ENCODE data around the gene GNAZ. TPM values are rescaled to one million over a fixed set of nuclear protein-coding genes. Genes with fewer than 3 reads are reported as not detected.

Gene GNAZ
- polyA plus RNA-seq, 1 donor = 4.7 TPM

DNA sequence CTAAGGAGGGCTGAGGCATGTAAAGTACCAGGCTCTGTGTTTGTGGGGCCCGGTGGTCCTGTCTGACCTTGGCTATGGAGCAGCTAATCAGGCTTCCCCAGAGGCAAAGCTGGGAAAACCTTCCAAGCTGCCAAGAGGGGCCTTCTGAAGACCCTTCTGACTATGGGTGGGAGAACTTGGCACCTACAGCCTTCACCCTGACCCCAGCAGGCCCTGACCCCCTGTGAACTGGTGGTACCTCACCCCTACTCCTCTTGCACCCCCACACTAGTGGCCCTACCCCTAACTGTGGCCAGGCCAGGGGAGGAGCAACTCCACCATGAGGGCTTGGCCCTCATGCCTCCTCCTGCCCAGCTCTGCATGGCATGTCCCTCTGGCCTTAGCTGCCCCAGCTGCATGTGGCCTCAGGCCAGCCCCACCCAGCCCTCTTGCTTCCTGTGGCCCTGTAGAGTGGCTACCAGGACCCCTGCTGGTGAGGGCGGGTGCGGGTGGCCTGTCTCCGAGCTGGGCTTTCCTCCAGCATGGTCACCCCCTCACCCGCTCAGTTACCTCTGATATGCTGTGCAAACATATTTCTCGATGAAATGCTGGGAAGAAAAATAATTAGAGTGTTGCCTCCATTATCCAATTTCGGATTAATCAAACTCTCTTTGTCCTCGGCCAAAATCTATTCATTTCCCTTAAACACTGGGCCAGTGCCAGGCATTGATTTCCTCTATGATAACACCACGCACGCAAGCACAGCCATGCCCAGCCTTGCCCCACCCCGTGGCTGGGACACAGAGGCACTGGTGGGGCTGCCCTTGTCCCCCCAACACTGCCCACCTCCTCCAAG lies 7.5 kb downstream of the GNAZ start:
- no peak for DNase-seq

GRCh38 chr22:23078462-23078787 lies 8.1 kb downstream of the GNAZ start:
- no peak for DNase-seq

GRCh38 chr22:23079240-23079768 lies 9.0 kb downstream of the GNAZ start:
- DNase-seq = no peak

DNA sequence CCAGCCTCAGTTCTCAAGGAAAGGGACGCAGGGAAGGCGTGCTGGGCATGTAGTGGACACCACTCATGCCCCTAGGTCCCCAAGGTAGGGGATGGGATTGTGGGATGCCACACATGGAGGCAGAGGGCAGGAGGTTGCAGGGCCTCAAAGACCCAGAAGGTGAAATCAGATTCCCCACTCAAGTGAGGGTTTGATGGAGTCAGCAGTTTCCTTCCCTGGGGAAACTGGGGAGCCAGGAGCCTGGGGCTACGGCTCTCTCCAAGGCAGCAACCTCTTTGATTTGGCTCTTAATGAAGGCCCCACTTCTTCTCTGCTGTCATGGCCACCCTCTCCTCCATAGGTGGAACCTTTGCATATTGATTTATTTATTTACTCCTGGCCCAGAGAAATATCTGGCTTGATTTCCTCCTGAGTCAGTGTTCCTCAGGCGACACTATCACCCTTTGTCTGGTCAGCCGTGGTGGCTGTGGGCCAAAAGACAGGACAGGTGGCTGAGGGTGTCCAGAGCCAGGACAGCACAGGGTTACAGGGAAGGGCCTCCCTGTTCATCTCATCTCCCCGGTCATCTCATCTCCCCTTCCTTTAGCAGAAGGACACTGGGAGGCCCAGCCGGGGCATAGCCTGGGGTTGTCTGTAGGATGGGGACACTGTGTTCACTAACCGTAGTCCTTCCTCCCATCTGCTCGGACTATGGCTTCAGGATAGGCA lies 9.6 kb downstream of the GNAZ start:
- DNase-seq = no peak

DNA sequence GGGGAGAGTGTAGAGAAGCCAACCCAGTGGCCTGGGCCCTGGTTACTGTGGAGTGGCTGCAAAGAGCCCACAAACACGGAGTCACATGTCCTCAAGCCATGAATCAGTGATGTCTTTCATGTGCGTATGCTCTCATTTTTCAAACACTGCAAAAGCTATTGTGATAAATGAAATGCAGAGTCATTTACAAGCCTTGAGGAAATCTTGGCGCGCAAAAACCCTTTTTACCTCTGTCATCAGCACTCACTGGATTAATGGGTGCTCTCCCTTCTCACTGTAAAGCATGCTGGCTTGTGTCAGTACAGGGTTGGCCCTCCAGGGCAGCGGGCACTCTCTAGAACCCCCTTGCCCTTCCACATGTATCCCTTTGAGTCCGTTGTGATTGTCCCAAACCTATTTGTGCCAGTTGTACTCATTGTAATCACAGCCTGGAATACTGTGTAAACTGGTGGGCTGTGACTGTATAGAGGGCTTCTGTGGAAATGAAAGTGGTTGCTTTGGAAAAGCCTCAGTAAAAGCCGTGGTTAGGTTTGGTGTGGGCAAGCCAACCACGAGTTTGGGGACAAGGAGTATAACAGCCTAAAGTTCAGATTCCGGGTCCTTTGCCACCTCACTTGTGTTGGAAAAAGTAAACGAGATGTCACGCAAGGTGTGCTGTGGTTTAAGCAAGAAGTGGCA lies 10.4 kb downstream of the GNAZ start:
- no peak for DNase-seq

- no peak for DNase-seq
Observed at GRCh38 chr22:23082534-23083314, 12.4 kb downstream of the GNAZ start.

GRCh38 chr22:23083315-23084021 lies 13.1 kb downstream of the GNAZ start:
- DNase-seq = no peak

- DNase-seq = no peak
Observed at GRCh38 chr22:23084453-23085350, 14.4 kb downstream of the GNAZ start.

DNA sequence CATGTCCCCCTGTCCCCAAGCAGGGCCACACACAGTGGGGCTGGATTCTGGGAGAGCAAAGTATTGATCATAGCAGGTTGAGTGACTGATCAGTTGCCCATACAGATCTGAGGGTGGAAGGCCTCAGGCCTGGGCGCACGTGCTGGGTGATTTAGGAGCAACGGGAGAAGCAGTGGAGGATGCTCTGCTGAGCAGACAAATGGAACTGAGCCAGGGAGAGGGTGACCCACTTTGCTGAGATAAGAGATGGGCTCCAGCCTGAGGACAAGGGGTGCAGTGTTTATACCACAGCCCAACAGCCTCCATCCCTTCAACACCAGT lies 15.0 kb downstream of the GNAZ start:
- DNase-seq = no peak

GRCh38 chr22:23085785-23086184 lies 15.5 kb downstream of the GNAZ start:
- no peak for DNase-seq

DNA sequence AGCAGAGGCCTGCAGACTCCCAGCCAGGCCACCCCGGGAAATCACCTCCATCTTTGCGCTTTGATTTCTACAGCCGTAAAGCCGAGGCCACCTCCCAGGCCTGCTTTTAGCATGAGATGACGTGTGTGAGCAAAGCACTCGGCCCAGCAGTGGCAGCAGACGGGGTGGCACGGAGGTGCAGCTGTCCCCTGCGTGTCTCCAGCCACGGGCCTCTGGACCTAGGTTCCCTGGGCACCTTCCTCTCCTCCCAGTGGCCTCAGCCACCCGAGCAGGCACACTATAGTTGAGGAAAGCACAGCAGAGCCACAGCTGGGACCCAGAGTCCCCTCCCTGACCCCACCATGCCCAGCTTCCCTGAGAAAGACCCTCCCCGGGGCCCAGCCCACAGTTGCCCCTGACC lies 15.9 kb downstream of the GNAZ start:
- DNase-seq = no peak

DNA sequence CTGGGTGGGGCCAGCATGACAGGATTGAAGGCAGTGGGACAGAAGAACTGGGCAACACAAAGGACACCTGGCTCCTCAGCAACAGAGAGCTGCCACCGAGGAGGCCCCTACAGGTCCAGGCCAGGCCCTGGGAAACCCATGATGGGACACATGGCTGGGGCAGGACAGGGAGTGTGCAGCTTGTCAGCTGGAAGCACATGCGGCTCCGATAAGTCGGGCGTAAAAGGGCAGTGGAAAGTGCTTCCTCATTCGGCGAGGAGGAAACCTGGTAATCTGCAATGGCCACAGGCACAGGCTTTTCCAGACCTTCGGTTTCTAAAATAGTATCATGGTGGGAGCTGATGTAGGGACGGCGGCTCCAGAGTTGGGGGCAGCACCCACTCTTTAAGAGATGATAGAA lies 16.5 kb downstream of the GNAZ start:
- no peak for DNase-seq

GRCh38 chr22:23088199-23088604 lies 17.9 kb downstream of the GNAZ start:
- DNase-seq = no peak

DNA sequence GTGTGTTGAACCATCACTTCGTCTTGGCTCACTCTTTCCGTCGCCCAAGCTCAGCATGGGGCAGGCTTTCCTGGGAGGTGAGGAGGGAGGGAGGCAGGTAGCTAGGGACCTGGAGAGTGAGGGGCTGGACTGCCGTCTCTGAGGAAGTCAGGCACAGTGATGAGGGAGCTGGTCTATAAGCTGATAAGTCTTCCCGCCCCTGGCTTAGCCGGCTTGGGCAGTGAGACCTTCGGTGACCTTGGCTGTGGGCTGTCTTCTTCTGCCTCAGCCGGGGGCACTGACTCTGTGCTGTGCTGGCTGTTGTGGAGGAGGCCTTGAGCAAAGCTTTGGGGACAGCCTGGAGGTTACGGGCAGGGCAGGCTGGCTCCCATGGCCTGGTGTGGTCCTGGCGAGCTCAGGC lies 18.7 kb downstream of the GNAZ start:
- no peak for DNase-seq

GRCh38 chr22:23089633-23090456 lies 19.5 kb downstream of the GNAZ start:
- no peak for DNase-seq

DNA sequence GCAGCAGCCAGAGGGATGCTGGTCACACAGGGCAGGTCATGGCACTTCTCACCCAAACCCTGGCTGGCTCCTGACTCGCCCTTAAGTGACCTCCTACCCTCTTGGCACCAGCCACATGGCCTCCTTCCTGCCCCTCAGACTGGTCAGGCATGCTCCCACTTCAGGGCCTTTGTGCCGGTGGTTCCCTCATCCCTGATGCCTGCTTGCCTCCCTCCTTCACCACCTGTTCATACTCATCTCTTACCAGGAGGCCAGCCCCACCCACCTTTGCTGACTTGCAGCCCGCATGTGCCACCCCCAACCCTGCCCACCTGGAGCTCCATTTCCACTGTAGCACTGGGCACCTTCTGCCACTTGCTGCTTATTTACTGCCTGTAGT lies 20.1 kb downstream of the GNAZ start:
- DNase-seq = no peak

DNA sequence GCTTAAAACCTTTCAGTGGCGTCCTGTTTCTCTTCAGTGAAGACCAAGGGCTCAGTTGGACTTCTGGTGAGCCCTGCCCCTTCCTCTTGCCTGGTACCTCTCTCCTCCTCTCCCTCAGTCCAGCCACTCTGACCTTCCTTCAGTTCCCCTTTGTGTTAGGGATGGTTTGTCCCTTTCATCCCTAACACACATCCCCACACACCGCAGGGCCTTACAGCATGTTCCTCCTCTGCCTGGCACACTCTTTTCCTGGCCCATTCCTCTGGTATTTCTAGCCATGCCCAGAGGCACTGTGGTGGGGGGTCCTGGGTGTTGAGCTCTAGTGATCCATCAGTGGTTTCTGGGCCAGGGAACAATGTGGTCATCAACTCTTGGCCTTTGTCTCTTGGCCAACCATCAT lies 21.4 kb downstream of the GNAZ start:
- no peak for DNase-seq

GRCh38 chr22:23092217-23092955 lies 22.1 kb downstream of the GNAZ start:
- DNase-seq = no peak

All from left kidney (tissue), 2 donors.